Effector memory CD4-positive, alpha-beta T cell (primary cell): ENCODE results near the gene LMBRD2.
A peak's percentile ranks its signal among the peaks of the same experiment; 100 is the strongest.

Experiments used
- DNase-seq, 3 donors: peaks; one replicate each; pipeline ENCODE4 v3.0.0-alpha.2; 2020
- H3K27ac ChIP-seq: 2 replicates; pipeline ENCODE4 v1.7.0; 2013; ENCODE audit warnings: mild to moderate bottlenecking, low read length, moderate library complexity; ENCODE audit not compliant: insufficient read depth, poor library complexity, severe bottlenecking
- H3K27me3 ChIP-seq: replicated peaks from 2 replicates; pipeline ENCODE4 v1.7.0; 2013; ENCODE audit warnings: mild to moderate bottlenecking, low read length; ENCODE audit not compliant: insufficient read depth, control insufficient read depth, poor library complexity, severe bottlenecking
- H3K36me3 ChIP-seq: 2 replicates; pipeline ENCODE4 v1.7.0; 2013; ENCODE audit warnings: mild to moderate bottlenecking, low read length, moderate library complexity; ENCODE audit not compliant: control insufficient read depth, insufficient read depth
- H3K4me1 ChIP-seq: 2 replicates; pipeline ENCODE4 v1.7.0; 2013; ENCODE audit warnings: low read length, mild to moderate bottlenecking; ENCODE audit not compliant: control insufficient read depth, insufficient read depth, poor library complexity, severe bottlenecking
- H3K4me3 ChIP-seq: 2 replicates; pipeline ENCODE4 v1.7.0; 2013; ENCODE audit warnings: low read length, low read depth, mild to moderate bottlenecking; ENCODE audit not compliant: insufficient read depth, poor library complexity, severe bottlenecking
- H3K9me3 ChIP-seq: 2 replicates; pipeline ENCODE4 v1.7.0; 2013; ENCODE audit warnings: mild to moderate bottlenecking, low read length, moderate library complexity; ENCODE audit not compliant: control insufficient read depth

The LMBRD2 gene

GRCh38 chr5:36162810-36163486, 11.3 kb upstream of the LMBRD2 start:
- no peaks in the 10 kb centered on the region for H3K4me1 ChIP-seq
- H3K36me3 ChIP-seq: peaks cover 30% of the 10 kb centered on the region

GRCh38 chr5:36161361-36161760, 9.7 kb upstream of the LMBRD2 start:
- no peak for DNase-seq
- H3K36me3 ChIP-seq: peaks cover 27% of the 10 kb centered on the region
- no peak overlapping the region for H3K4me3 ChIP-seq
- no peak overlapping the region for H3K27ac ChIP-seq
- no peaks in the 10 kb centered on the region for H3K27me3 ChIP-seq
- no peaks in the 10 kb centered on the region for H3K9me3 ChIP-seq
- H3K4me1 ChIP-seq: no peaks in the 10 kb centered on the region

More at GRCh38 chr5:36162810-36163486, 11.3 kb upstream of the LMBRD2 start:
- Histone ChIP-seq H3K27me3 (no peaks in the 10 kb centered on the region), H3K27ac (no peak overlapping the region), H3K4me3 (no peak overlapping the region), H3K9me3 (no peaks in the 10 kb centered on the region)
- no peak for DNase-seq

- Histone ChIP-seq H3K4me3 (no peak overlapping the region), H3K9me3 (no peaks in the 10 kb centered on the region), H3K4me1 (no peaks in the 10 kb centered on the region), H3K36me3 (peaks cover 28% of the 10 kb centered on the region), H3K27ac (no peak overlapping the region), H3K27me3 (no peaks in the 10 kb centered on the region)
- DNase-seq: no peak
Observed at GRCh38 chr5:36160617-36161016, 8.9 kb upstream of the LMBRD2 start.

- no peak for DNase-seq
- no peaks in the 10 kb centered on the region for H3K9me3 ChIP-seq
- H3K4me1 ChIP-seq: no peaks in the 10 kb centered on the region
- peaks cover 26% of the 10 kb centered on the region for H3K36me3 ChIP-seq
- H3K4me3 ChIP-seq: no peak overlapping the region
- no peaks in the 10 kb centered on the region for H3K27me3 ChIP-seq
- no peak overlapping the region for H3K27ac ChIP-seq
Observed at GRCh38 chr5:36158144-36158543, 6.5 kb upstream of the LMBRD2 start.

GRCh38 chr5:36156619-36157018, 4.9 kb upstream of the LMBRD2 start:
- H3K36me3 ChIP-seq: peaks cover 23% of the 10 kb centered on the region

GRCh38 chr5:36156121-36156601, 4.5 kb upstream of the LMBRD2 start:
- H3K27me3 ChIP-seq: no peaks in the 10 kb centered on the region
- peaks cover 19% of the 10 kb centered on the region for H3K36me3 ChIP-seq
- no peak overlapping the region for H3K27ac ChIP-seq
- no peak overlapping the region for H3K4me3 ChIP-seq
- no peaks in the 10 kb centered on the region for H3K9me3 ChIP-seq
- no peak for DNase-seq
- peaks cover 6% of the 10 kb centered on the region for H3K4me1 ChIP-seq

More at GRCh38 chr5:36156619-36157018, 4.9 kb upstream of the LMBRD2 start:
- H3K9me3 ChIP-seq: no peaks in the 10 kb centered on the region
- no peak overlapping the region for H3K27ac ChIP-seq
- peaks cover 6% of the 10 kb centered on the region for H3K4me1 ChIP-seq
- H3K4me3 ChIP-seq: no peak overlapping the region
- DNase-seq: no peak
- H3K27me3 ChIP-seq: no peaks in the 10 kb centered on the region

GRCh38 chr5:36155291-36155690, 3.6 kb upstream of the LMBRD2 start:
- H3K27ac ChIP-seq: no peak overlapping the region

GRCh38 chr5:36153726-36154125, 2.0 kb upstream of the LMBRD2 start:
- peaks cover 11% of the 10 kb centered on the region for H3K36me3 ChIP-seq
- H3K4me1 ChIP-seq: peaks cover 13% of the 10 kb centered on the region
- no peak overlapping the region for H3K27ac ChIP-seq
- H3K27me3 ChIP-seq: no peaks in the 10 kb centered on the region
- no peaks in the 10 kb centered on the region for H3K9me3 ChIP-seq
- H3K4me3 ChIP-seq: no peak overlapping the region
- no peak for DNase-seq

More at GRCh38 chr5:36155291-36155690, 3.6 kb upstream of the LMBRD2 start:
- Histone ChIP-seq H3K36me3 (peaks cover 19% of the 10 kb centered on the region), H3K4me3 (no peak overlapping the region), H3K27me3 (no peaks in the 10 kb centered on the region), H3K9me3 (no peaks in the 10 kb centered on the region), H3K4me1 (peaks cover 13% of the 10 kb centered on the region)
- no peak for DNase-seq

- H3K27ac ChIP-seq: no peak overlapping the region
- H3K4me1 ChIP-seq: peaks cover 13% of the 10 kb centered on the region
- no peaks in the 10 kb centered on the region for H3K9me3 ChIP-seq
- H3K4me3 ChIP-seq: no peak overlapping the region
- peaks cover 8% of the 10 kb centered on the region for H3K36me3 ChIP-seq
- DNase-seq: no peak
- no peaks in the 10 kb centered on the region for H3K27me3 ChIP-seq
Observed at GRCh38 chr5:36153298-36153677, 1.6 kb upstream of the LMBRD2 start.

- Histone ChIP-seq H3K36me3 (peaks cover 8% of the 10 kb centered on the region), H3K4me1 (peaks cover 13% of the 10 kb centered on the region), H3K9me3 (no peaks in the 10 kb centered on the region), H3K4me3 (peak overlapping the region; percentile 85), H3K27ac (peak overlapping the region; percentile 55), H3K27me3 (no peaks in the 10 kb centered on the region)
- no peak for DNase-seq
Observed at GRCh38 chr5:36152324-36153297, 924 bp upstream of the LMBRD2 start.
